OCI-LY7 (cell line): ENCODE results near the gene JAKMIP2. TPM values are rescaled to one million over a fixed set of nuclear protein-coding genes. Genes with fewer than 3 reads are reported as not detected.

Experiments used
- BruUV-seq: library from RNA; stranded (reverse); fragments of 400-500 nt; replicated peaks from 2 replicates; lab custom pipeline; 2021; lab: Mats Ljungman, UMichigan
- CTCF ChIA-PET: fragments of 300-600 bp; sonication (Branson Sonifier 250); formaldehyde crosslinking; loops from one replicate; lab custom pipeline; 2022; ENCODE audit warnings: antibody characterized with exemption; ENCODE audit not compliant: unreplicated experiment; lab: Charles Lee
- POLR2A ChIA-PET: fragments of 300-600 bp; sonication (Branson Sonifier 250); formaldehyde crosslinking; loops from one replicate; lab custom pipeline; 2022; ENCODE audit warnings: antibody characterized with exemption; lab: Charles Lee
- DNase-seq: peaks from one replicate; pipeline ENCODE4 v3.0.0-alpha.2; 2015; ENCODE audit warnings: low spot score
- H2AFZ ChIP-seq: fragments of 200-600 bp; sonication (generic), shearing (Covaris generic); 2 replicates; pipeline ENCODE4 v1.6.1; 2014; ENCODE audit warnings: mild to moderate bottlenecking, antibody characterized with exemption, low read length, moderate library complexity
- H3K27ac ChIP-seq: fragments of 200-600 bp; sonication (generic); 2 replicates; pipeline ENCODE4 v1.5.1; 2014; ENCODE audit warnings: mixed run types, low read depth, mild to moderate bottlenecking, moderate library complexity, low read length, inconsistent platforms; ENCODE audit not compliant: poor library complexity, severe bottlenecking
- H3K36me3 ChIP-seq: fragments of 200-600 bp; sonication (generic); 2 replicates; pipeline ENCODE4 v1.6.1; 2014; ENCODE audit warnings: mild to moderate bottlenecking, antibody characterized with exemption, low read length, moderate library complexity, mixed read lengths; ENCODE audit not compliant: insufficient read depth
- H3K4me1 ChIP-seq: fragments of 200-600 bp; sonication (generic); 2 replicates; pipeline ENCODE4 v1.5.1; 2014; ENCODE audit warnings: mild to moderate bottlenecking, low read length; ENCODE audit not compliant: insufficient read depth, poor library complexity, severe bottlenecking
- H3K4me2 ChIP-seq: fragments of 200-600 bp; sonication (generic); 2 replicates; pipeline ENCODE4 v1.6.1; 2014; ENCODE audit warnings: mild to moderate bottlenecking, low read length
- H3K4me3 ChIP-seq: fragments of 200-600 bp; sonication (generic); 2 replicates; pipeline ENCODE4 v1.5.1; 2014; ENCODE audit warnings: mild to moderate bottlenecking, low read depth, low read length; ENCODE audit not compliant: poor library complexity, severe bottlenecking
- H3K79me2 ChIP-seq: fragments of 200-600 bp; sonication (generic); 2 replicates; pipeline ENCODE4 v1.6.1; 2016; ENCODE audit warnings: low read depth, mild to moderate bottlenecking, low read length, moderate library complexity, mixed read lengths; ENCODE audit not compliant: insufficient read depth
- H3K9me2 ChIP-seq: fragments of 200-600 bp; sonication (generic); 2 replicates; pipeline ENCODE4 v1.6.1; 2016; ENCODE audit warnings: mild to moderate bottlenecking, low read length, mixed read lengths; ENCODE audit not compliant: insufficient read depth
- H3K9me3 ChIP-seq: fragments of 200-600 bp; sonication (generic); 2 replicates; pipeline ENCODE4 v1.6.1; 2014; ENCODE audit warnings: mild to moderate bottlenecking, mixed run types, low read length, mixed read lengths
- H4K20me1 ChIP-seq: fragments of 200-600 bp; sonication (generic); 2 replicates; pipeline ENCODE4 v1.6.1; 2014; ENCODE audit warnings: mild to moderate bottlenecking, antibody characterized with exemption, low read length, moderate library complexity, mixed read lengths; ENCODE audit not compliant: insufficient read depth
- EZH2phosphoT487 ChIP-seq: fragments of 200-600 bp; sonication (generic); IDR thresholded peaks from 2 replicates; pipeline ENCODE4 v1.6.1; 2018; ENCODE audit warnings: low read depth, borderline replicate concordance, mild to moderate bottlenecking, mixed run types, antibody characterized with exemption, low read length, moderate library complexity, mixed read lengths
- intact Hi-C: fragments of 100-400 bp; cut with micrococcal nuclease; formaldehyde crosslinking; loops from one replicate; pipeline ENCODE4 v1.10.0; 2022; ENCODE audit not compliant: unreplicated experiment
- total RNA-seq, 2 experiments: library from RNA; depleted of rRNA in 1 of 2; stranded (reverse); fragments of >200 nt in 1 of 2; shearing (Covaris generic) in 1 of 2; gene quantifications; 2 replicates each; pipeline ENCODE4 v1.2.3, GENCODE V29; 2014 to 2022
- TF ChIP-seq, protein P1 (sequence below): fragments of 200-600 bp; sonication (generic); conservative IDR thresholded peaks from 2 replicates; pipeline ENCODE4 v1.5.1; 2014; ENCODE audit warnings: mild to moderate bottlenecking, antibody characterized with exemption, low read length, moderate library complexity, mixed read lengths

The JAKMIP2 gene
- total RNA-seq, 2 experiments from 2014 or later = 4.0 to 14.5 TPM

DNA sequence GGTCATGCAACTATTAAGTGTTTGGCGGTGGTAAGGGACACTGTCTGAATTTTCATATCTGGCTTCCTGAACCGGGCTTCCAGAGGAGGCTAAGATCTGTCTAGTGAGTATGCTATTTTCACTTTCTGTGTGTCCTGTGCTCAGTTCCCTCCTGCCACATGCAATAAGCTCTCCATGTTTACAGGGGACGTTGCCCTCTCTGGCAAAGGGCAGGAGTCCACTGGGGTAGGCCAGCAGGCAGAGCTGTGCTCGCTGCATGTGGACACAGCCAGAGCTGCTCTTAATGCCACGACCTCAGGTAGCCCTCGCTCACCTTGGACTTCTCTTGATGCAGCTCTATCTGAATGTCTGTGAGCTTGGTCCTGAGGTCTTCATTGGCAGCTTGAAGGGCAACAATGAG, 111.2 kb downstream of the JAKMIP2 start:
- Histone ChIP-seq H3K9me2 (no peaks in the 10 kb centered on the region), H3K4me3 (no peak overlapping the region), H3K4me1 (no peaks in the 10 kb centered on the region), H3K9me3 (no peaks in the 10 kb centered on the region), H3K27ac (no peak overlapping the region), H4K20me1 (no peaks in the 10 kb centered on the region), H3K36me3 (no peaks in the 10 kb centered on the region), H3K4me2 (no peak overlapping the region), H3K79me2 (no peaks in the 10 kb centered on the region), H2AFZ (no peak overlapping the region)
- intact Hi-C loops = no loop called here
- ChIA-PET CTCF (no interaction called here), POLR2A (interaction anchor here (0.7 kb wide), 2 partner anchors 19 to 634 kb away, joined by 3 read pairs; no protein-coding TSS in a partner anchor)
- DNase-seq = no peak
- BruUV-seq = no TSS peak
- TF ChIP-seq, protein P1, sequence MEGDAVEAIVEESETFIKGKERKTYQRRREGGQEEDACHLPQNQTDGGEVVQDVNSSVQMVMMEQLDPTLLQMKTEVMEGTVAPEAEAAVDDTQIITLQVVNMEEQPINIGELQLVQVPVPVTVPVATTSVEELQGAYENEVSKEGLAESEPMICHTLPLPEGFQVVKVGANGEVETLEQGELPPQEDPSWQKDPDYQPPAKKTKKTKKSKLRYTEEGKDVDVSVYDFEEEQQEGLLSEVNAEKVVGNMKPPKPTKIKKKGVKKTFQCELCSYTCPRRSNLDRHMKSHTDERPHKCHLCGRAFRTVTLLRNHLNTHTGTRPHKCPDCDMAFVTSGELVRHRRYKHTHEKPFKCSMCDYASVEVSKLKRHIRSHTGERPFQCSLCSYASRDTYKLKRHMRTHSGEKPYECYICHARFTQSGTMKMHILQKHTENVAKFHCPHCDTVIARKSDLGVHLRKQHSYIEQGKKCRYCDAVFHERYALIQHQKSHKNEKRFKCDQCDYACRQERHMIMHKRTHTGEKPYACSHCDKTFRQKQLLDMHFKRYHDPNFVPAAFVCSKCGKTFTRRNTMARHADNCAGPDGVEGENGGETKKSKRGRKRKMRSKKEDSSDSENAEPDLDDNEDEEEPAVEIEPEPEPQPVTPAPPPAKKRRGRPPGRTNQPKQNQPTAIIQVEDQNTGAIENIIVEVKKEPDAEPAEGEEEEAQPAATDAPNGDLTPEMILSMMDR = no peak
- no peak for TF ChIP-seq EZH2phosphoT487

DNA sequence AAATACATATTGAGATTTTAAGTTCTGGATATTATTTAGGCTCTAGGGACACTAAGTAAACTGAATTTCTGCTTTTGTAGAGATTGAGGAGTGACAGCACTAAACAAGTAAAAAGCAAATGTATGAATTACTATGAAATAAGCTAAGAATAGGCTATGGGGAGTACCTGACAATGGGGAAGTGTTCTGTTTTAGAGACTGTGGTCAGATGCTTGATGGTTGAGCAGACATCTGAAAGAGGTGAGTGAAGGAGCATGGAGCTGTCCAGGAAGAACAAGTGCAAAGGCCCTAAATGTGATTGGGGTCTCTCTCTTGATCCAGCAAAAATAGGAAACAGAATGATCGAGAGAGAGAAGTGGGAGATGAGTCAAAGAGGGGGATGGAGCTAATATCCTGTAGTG, 111.7 kb downstream of the JAKMIP2 start:
- no peak for DNase-seq
- Histone ChIP-seq H3K79me2 (no peaks in the 10 kb centered on the region), H3K36me3 (no peaks in the 10 kb centered on the region), H3K27ac (no peak overlapping the region), H3K4me3 (no peak overlapping the region), H3K9me3 (no peaks in the 10 kb centered on the region), H3K4me1 (no peaks in the 10 kb centered on the region), H4K20me1 (no peaks in the 10 kb centered on the region), H2AFZ (no peak overlapping the region), H3K9me2 (no peaks in the 10 kb centered on the region), H3K4me2 (no peak overlapping the region)
- intact Hi-C loops = no loop called here
- TF ChIP-seq, protein P1 = no peak
- TF ChIP-seq EZH2phosphoT487 = no peak
- ChIA-PET CTCF (no interaction called here), POLR2A (interaction anchor here (0.7 kb wide), 2 partner anchors 18 to 634 kb away, joined by 3 read pairs; no protein-coding TSS in a partner anchor)
- BruUV-seq = no TSS peak

DNA sequence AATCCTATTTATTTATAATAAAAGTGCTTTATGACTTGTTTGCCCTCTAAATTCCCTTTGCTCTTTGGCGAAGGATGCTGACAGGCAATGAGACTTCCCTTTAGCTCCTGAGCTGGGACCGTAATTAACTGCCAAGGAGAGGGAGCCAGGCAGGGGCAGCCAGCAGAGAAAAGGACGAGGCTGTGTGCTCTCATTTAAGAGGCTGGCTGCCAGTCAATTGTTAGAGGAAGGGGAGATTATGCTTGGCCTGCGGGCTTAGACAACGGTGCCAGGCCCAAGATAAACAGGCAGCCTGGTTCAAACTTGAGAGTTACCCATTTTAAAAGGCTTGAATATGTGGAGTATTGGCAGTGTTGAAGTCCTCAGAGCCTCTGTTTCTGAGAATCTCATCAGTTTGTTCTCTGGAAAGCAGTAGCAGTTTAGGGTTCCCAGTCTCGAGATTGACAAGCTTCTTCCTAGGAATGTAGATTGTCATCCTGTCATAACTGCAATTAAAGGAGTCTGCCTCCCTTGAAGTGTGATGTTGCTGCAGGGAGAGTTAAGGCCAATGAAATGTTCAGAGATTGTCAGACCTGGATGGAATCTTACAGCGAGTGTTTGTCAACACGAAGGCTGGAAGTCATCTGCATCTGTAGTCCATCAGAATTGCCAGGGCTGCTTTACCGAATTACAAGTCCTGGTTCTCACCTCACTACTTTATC, 113.2 kb downstream of the JAKMIP2 start:
- no peaks in the 10 kb centered on the region for H3K79me2 ChIP-seq
- intact Hi-C loops = no loop called here
- CTCF ChIA-PET = no interaction called here
- no peaks in the 10 kb centered on the region for H3K9me2 ChIP-seq
- no peak for DNase-seq
- no peak overlapping the region for H3K27ac ChIP-seq
- no peak overlapping the region for H3K4me3 ChIP-seq
- H3K9me3 ChIP-seq = no peaks in the 10 kb centered on the region
- TF ChIP-seq, protein P1 = no peak
- no peak for TF ChIP-seq EZH2phosphoT487
- POLR2A ChIA-PET = no interaction called here
- H2AFZ ChIP-seq = no peak overlapping the region
- H3K4me2 ChIP-seq = no peak overlapping the region
- no peaks in the 10 kb centered on the region for H4K20me1 ChIP-seq
- no peaks in the 10 kb centered on the region for H3K36me3 ChIP-seq
- BruUV-seq = no TSS peak
- H3K4me1 ChIP-seq = no peaks in the 10 kb centered on the region
